GM12873 (cell line): ENCODE measurements around the gene MACROD1.

Source experiments
- CTCF ChIP-seq: IDR thresholded peaks from 2 replicates; pipeline ENCODE4 v1.5.1; 2012; ENCODE audit warnings: low read depth, mild to moderate bottlenecking, moderate library complexity, low read length, control low read depth; ENCODE audit not compliant: insufficient read depth; ENCODE audit errors: missing control alignments

MACROD1 gene

GRCh38 chr11:64146036-64146955 is 19.6 kb downstream of the MACROD1 start:
- TF ChIP-seq CTCF: peak; percentile 87

GRCh38 chr11:64144587-64145472 is 21.1 kb downstream of the MACROD1 start:
- TF ChIP-seq CTCF: no peak

GRCh38 chr11:64141081-64141783 is 24.7 kb downstream of the MACROD1 start:
- no peak for TF ChIP-seq CTCF

- TF ChIP-seq CTCF: no peak
Measured at GRCh38 chr11:64140082-64140481, 25.8 kb downstream of the MACROD1 start.

GRCh38 chr11:64139049-64139448 is 26.9 kb downstream of the MACROD1 start:
- no peak for TF ChIP-seq CTCF

GRCh38 chr11:64138398-64138797 is 27.5 kb downstream of the MACROD1 start:
- TF ChIP-seq CTCF: no peak
